ENCODE measurements around the gene ACOT7.

Gene ACOT7

GRCh38 chr1:6282577-6283270, 110.8 kb downstream of the ACOT7 start:
- H4K20me1 ChIP-seq (ENCODE audit: low read depth, low read length) = no peaks in the 10 kb centered on the region
- H2AFZ ChIP-seq (ENCODE audit: low read depth, low read length, severe bottlenecking) = no peak overlapping the region
- no peak overlapping the region for H3K4me3 ChIP-seq (ENCODE audit: insufficient read depth, low read length, poor library complexity, severe bottlenecking)
- TF ChIP-seq EZH2phosphoT487 (conservative IDR thresholded peaks at IDR 0.05; ENCODE audit: low read length) (no peak), CTCF (IDR thresholded peaks at IDR 0.05; ENCODE audit: insufficient read depth, low read length, poor library complexity, severe bottlenecking) (no peak)
- no peaks in the 10 kb centered on the region for H3K9me2 ChIP-seq (replicated peaks; ENCODE audit: insufficient read depth, low read length)
- H3K36me3 ChIP-seq (ENCODE audit: low read length) = no peaks in the 10 kb centered on the region
- H3K9me3 ChIP-seq (ENCODE audit: insufficient read depth, low read length) = no peaks in the 10 kb centered on the region
- no peaks in the 10 kb centered on the region for H3K79me2 ChIP-seq (ENCODE audit: insufficient read depth, low read length)
- no peaks in the 10 kb centered on the region for H3F3A ChIP-seq (ENCODE audit: insufficient read depth)
- no peak overlapping the region for H3K9ac ChIP-seq (ENCODE audit: low read length)
- H3K27me3 ChIP-seq (ENCODE audit: low read length) = no peaks in the 10 kb centered on the region
- H3K4me2 ChIP-seq (ENCODE audit: low read depth, low read length, poor library complexity, severe bottlenecking) = no peak overlapping the region
- no peak overlapping the region for H3K27ac ChIP-seq (ENCODE audit: low read depth, low read length)

DNA sequence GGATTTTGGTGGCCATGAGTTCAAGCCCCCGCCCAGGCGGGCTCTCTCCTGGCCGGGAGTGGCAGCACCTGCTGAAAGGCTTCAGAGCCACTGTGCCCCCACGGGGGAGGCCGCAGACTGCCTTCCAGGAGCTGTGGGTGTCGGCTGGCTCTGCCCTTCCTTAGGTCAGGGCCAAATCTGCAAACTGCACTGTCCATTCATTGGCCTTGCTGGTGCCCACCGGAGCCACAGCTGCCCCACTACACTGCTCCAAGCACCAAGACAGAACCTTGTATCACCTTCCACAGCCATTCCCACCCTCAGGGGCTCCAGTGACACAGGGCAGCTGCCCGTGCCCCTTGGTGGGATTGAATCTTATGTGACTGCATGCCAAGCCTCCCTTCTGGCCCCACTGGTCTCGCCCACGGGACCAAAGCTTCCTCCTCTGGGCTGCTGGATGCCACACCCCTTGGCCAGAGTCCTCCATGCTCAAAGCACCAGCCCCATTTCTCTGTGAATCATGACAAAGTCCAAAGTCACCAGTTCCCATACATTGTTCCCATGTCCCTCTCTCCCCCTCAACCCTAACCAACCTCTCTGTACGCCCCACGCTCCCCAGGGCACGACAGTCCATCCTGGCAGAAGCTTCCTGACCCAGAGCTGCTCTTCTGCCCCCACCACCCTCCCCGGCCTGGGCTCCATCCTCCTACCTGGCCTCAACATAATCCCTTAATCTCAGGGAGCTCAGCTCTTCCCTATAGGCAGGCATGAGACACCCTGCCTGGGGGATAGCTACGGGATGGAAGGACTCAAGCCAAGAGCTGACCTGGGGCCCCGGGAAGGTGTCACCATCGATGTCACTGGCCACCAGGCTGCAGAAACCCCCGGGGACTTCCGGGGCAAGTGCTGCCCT, 111.8 kb downstream of the ACOT7 start:
- no peak overlapping the region for H3K4me3 ChIP-seq (ENCODE audit: insufficient read depth, low read length, poor library complexity, severe bottlenecking)

GRCh38 chr1:6280761-6281451, 112.7 kb downstream of the ACOT7 start:
- Histone ChIP-seq H3K9me2 (replicated peaks; ENCODE audit: insufficient read depth, low read length) (no peaks in the 10 kb centered on the region), H3K9ac (ENCODE audit: low read length) (no peak overlapping the region), H3F3A (ENCODE audit: insufficient read depth) (no peaks in the 10 kb centered on the region), H3K79me2 (ENCODE audit: insufficient read depth, low read length) (no peaks in the 10 kb centered on the region), H3K36me3 (ENCODE audit: low read length) (no peaks in the 10 kb centered on the region), H4K20me1 (ENCODE audit: low read depth, low read length) (no peaks in the 10 kb centered on the region), H3K27ac (ENCODE audit: low read depth, low read length) (no peak overlapping the region), H3K9me3 (ENCODE audit: insufficient read depth, low read length) (no peaks in the 10 kb centered on the region), H3K4me3 (ENCODE audit: insufficient read depth, low read length, poor library complexity, severe bottlenecking) (no peak overlapping the region), H3K4me2 (ENCODE audit: low read depth, low read length, poor library complexity, severe bottlenecking) (no peak overlapping the region), H3K27me3 (ENCODE audit: low read length) (no peaks in the 10 kb centered on the region), H2AFZ (ENCODE audit: low read depth, low read length, severe bottlenecking) (no peak overlapping the region)
- TF ChIP-seq CTCF (IDR thresholded peaks at IDR 0.05; ENCODE audit: insufficient read depth, low read length, poor library complexity, severe bottlenecking) (no peak), EZH2phosphoT487 (conservative IDR thresholded peaks at IDR 0.05; ENCODE audit: low read length) (no peak)

More for the DNA sequence above, 111.8 kb downstream of the ACOT7 start:
- Histone ChIP-seq H3K27me3 (ENCODE audit: low read length) (no peaks in the 10 kb centered on the region), H3K9me3 (ENCODE audit: insufficient read depth, low read length) (no peaks in the 10 kb centered on the region), H3K79me2 (ENCODE audit: insufficient read depth, low read length) (no peaks in the 10 kb centered on the region), H3K4me2 (ENCODE audit: low read depth, low read length, poor library complexity, severe bottlenecking) (no peak overlapping the region), H3K27ac (ENCODE audit: low read depth, low read length) (no peak overlapping the region), H4K20me1 (ENCODE audit: low read depth, low read length) (no peaks in the 10 kb centered on the region), H3K9ac (ENCODE audit: low read length) (no peak overlapping the region), H3K9me2 (replicated peaks; ENCODE audit: insufficient read depth, low read length) (no peaks in the 10 kb centered on the region), H3K36me3 (ENCODE audit: low read length) (no peaks in the 10 kb centered on the region), H3F3A (ENCODE audit: insufficient read depth) (no peaks in the 10 kb centered on the region), H2AFZ (ENCODE audit: low read depth, low read length, severe bottlenecking) (no peak overlapping the region)
- TF ChIP-seq EZH2phosphoT487 (conservative IDR thresholded peaks at IDR 0.05; ENCODE audit: low read length) = no peak
- TF ChIP-seq CTCF (IDR thresholded peaks at IDR 0.05; ENCODE audit: insufficient read depth, low read length, poor library complexity, severe bottlenecking) = no peak

All from SU-DHL-6 (cell line).